WTC11 (cell line): Measurements from ENCODE around the gene ITIH5. TPM values are rescaled to one million over a fixed set of nuclear protein-coding genes. Genes with fewer than 3 reads are reported as not detected.

ENCODE experiments used
- ATAC-seq: fragments of 200-7000 bp; cut with Tn5 transposase; 2 replicates; pipeline ENCODE4 v1.10.0; 2021; ENCODE audit warnings: mild to moderate bottlenecking, moderate library complexity
- CTCF ChIA-PET: fragments of 300-600 bp; sonication (Branson Sonifier 250); formaldehyde crosslinking; loops from one replicate; lab custom pipeline; 2021; ENCODE audit warnings: antibody characterized with exemption; lab: Charles Lee
- POLR2A ChIA-PET: fragments of 350-600 bp; sonication (Branson Sonifier 250); formaldehyde crosslinking; loops from one replicate; lab custom pipeline; 2021; ENCODE audit warnings: antibody characterized with exemption; lab: Charles Lee
- DNase-seq: peaks from one replicate; pipeline ENCODE4 v3.0.0; 2021; ENCODE audit warnings: low spot score
- H3K27ac Mint-ChIP-seq: 2 replicates; pipeline ENCODE4 v1.8.0; 2021; ENCODE audit warnings: mixed read lengths
- H3K27me3 Mint-ChIP-seq: 2 replicates; pipeline ENCODE4 v1.8.0; 2021; ENCODE audit warnings: low read depth, mild to moderate bottlenecking, moderate library complexity, mixed read lengths
- H3K36me3 Mint-ChIP-seq: 2 replicates; pipeline ENCODE4 v1.8.0; 2021; ENCODE audit warnings: mixed read lengths
- H3K4me1 Mint-ChIP-seq: 2 replicates; pipeline ENCODE4 v1.8.0; 2022; ENCODE audit warnings: mixed read lengths
- H3K4me3 Mint-ChIP-seq: 2 replicates; pipeline ENCODE4 v1.8.0; 2021; ENCODE audit warnings: mild to moderate bottlenecking, moderate library complexity, mixed read lengths
- H3K9me3 Mint-ChIP-seq: 2 replicates; pipeline ENCODE4 v1.8.0; 2021; ENCODE audit warnings: mixed read lengths
- ATF6 ChIP-seq: sonication (generic); formaldehyde crosslinking; IDR thresholded peaks from 2 replicates; pipeline ENCODE4 v1.8.1; 2023; ENCODE audit warnings: mild to moderate bottlenecking, missing genetic modification reagents
- E2F5 ChIP-seq: sonication (generic); formaldehyde crosslinking; IDR thresholded peaks from 2 replicates; pipeline ENCODE4 v1.8.1; 2022; ENCODE audit warnings: mild to moderate bottlenecking, moderate library complexity, missing genetic modification reagents
- ERG ChIP-seq: fragments of 250-450 bp; sonication (Bioruptor Pico); IDR thresholded peaks from 2 replicates; pipeline ENCODE4 v1.8.0; 2021; ENCODE audit warnings: mild to moderate bottlenecking
- FOXP1 ChIP-seq: sonication (generic); formaldehyde crosslinking; IDR thresholded peaks from 2 replicates; pipeline ENCODE4 v1.8.0; 2022; ENCODE audit warnings: missing genetic modification reagents, mild to moderate bottlenecking, moderate library complexity, borderline replicate concordance
- IRF2 ChIP-seq: sonication (generic); formaldehyde crosslinking; IDR thresholded peaks from 2 replicates; pipeline ENCODE4 v1.8.0; 2022; ENCODE audit warnings: low read depth, missing genetic modification reagents, borderline replicate concordance
- TCF7 ChIP-seq: sonication (generic); formaldehyde crosslinking; IDR thresholded peaks from 2 replicates; pipeline ENCODE4 v1.8.0; 2022; ENCODE audit warnings: mild to moderate bottlenecking, low read depth, missing genetic modification reagents, moderate library complexity
- total RNA-seq: library from RNA; stranded (reverse); gene quantifications from 3 replicates; pipeline ENCODE4 v1.2.3, GENCODE V29; 2021
- TF ChIP-seq, protein P1 (sequence below): sonication (generic); formaldehyde crosslinking; IDR thresholded peaks from 2 replicates; pipeline ENCODE4 v1.8.0; 2023; ENCODE audit warnings: missing genetic modification reagents, mild to moderate bottlenecking, borderline replicate concordance

Gene ITIH5
- total RNA-seq, 1 experiment from 2014 or later = 3.1 TPM

DNA sequence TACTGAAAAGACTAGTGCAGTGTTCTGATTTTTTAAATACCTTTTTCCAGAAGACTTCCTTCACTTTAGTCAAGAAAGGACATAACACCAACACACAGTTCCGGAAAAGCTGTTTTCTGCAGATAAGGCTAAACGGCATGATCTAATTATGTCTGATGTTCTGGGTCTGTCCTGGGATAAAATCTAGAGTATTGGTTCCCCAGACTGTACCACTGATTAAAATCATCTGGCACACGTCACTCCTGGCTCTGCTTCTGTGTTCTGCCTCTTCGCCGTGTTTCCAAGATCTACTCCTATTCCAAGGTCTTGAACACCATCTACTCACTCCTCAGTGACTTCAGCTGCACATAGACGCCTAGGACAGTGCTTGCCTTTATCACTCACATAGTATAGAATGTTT lies 155.2 kb downstream of the ITIH5 start:
- CTCF ChIA-PET = interaction anchor here (1.3 kb wide), 1 partner anchor 14 kb away, joined by 4 read pairs; no protein-coding TSS in a partner anchor
- DNase-seq = no peak
- Mint-ChIP-seq H3K4me3 (no peak overlapping the region), H3K27me3 (peaks cover 10% of the 10 kb centered on the region; the same call in 1 of the 2 replicates), H3K4me1 (peaks cover 24% of the 10 kb centered on the region), H3K27ac (no peak overlapping the region), H3K36me3 (peaks cover 29% of the 10 kb centered on the region), H3K9me3 (peaks cover 42% of the 10 kb centered on the region)
- TF ChIP-seq, protein P1, sequence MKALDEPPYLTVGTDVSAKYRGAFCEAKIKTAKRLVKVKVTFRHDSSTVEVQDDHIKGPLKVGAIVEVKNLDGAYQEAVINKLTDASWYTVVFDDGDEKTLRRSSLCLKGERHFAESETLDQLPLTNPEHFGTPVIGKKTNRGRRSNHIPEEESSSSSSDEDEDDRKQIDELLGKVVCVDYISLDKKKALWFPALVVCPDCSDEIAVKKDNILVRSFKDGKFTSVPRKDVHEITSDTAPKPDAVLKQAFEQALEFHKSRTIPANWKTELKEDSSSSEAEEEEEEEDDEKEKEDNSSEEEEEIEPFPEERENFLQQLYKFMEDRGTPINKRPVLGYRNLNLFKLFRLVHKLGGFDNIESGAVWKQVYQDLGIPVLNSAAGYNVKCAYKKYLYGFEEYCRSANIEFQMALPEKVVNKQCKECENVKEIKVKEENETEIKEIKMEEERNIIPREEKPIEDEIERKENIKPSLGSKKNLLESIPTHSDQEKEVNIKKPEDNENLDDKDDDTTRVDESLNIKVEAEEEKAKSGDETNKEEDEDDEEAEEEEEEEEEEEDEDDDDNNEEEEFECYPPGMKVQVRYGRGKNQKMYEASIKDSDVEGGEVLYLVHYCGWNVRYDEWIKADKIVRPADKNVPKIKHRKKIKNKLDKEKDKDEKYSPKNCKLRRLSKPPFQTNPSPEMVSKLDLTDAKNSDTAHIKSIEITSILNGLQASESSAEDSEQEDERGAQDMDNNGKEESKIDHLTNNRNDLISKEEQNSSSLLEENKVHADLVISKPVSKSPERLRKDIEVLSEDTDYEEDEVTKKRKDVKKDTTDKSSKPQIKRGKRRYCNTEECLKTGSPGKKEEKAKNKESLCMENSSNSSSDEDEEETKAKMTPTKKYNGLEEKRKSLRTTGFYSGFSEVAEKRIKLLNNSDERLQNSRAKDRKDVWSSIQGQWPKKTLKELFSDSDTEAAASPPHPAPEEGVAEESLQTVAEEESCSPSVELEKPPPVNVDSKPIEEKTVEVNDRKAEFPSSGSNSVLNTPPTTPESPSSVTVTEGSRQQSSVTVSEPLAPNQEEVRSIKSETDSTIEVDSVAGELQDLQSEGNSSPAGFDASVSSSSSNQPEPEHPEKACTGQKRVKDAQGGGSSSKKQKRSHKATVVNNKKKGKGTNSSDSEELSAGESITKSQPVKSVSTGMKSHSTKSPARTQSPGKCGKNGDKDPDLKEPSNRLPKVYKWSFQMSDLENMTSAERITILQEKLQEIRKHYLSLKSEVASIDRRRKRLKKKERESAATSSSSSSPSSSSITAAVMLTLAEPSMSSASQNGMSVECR (CRISPR knock-in tag) = no peak
- TF ChIP-seq FOXP1 (no peak), IRF2 (CRISPR knock-in tag) (no peak), E2F5 (CRISPR knock-in tag) (no peak), TCF7 (CRISPR knock-in tag) (no peak), ATF6 (CRISPR knock-in tag) (no peak), ERG (CRISPR knock-in tag) (no peak)
- POLR2A ChIA-PET = no interaction called here
- ATAC-seq = no peak

Other genes starting within 250 kb of the ITIH5 start
- 0.62 to 0.83 TPM (median 0.62 TPM) in 3 replicates for gene ITIH2, start 36.4 kb upstream of the ITIH5 start, total RNA-seq
- gene KIN, start 121.0 kb upstream of the ITIH5 start, total RNA-seq = 13.1 to 17.9 TPM (median 13.5 TPM) in 3 replicates
- 262 to 288 TPM (median 270 TPM) in 3 replicates for gene ATP5F1C, start 121.2 kb upstream of the ITIH5 start, total RNA-seq
- 8.0 to 8.9 TPM (median 8.1 TPM) in 3 replicates for gene TAF3, start 151.5 kb upstream of the ITIH5 start, total RNA-seq